ENCODE measurements around the gene PRRC2B.

- TF ChIP-seq YY1 (IDR thresholded peaks at IDR 0.05; ENCODE audit: insufficient read depth, insufficient read length) (no peak), ZNF274 (IDR thresholded peaks at IDR 0.05; ENCODE audit: low read depth, low read length) (no peak)
Measured at GRCh38 chr9:131546336-131547084, 152.6 kb downstream of the PRRC2B start.
